CD4-positive, alpha-beta T cell (primary cell): ENCODE measurements around the gene MICAL2. TPM values are rescaled to one million over a fixed set of nuclear protein-coding genes. Genes with fewer than 3 reads are reported as not detected.
A peak's percentile ranks its signal among the peaks of the same experiment; 100 is the strongest.

ENCODE experiments used
- ATAC-seq: fragments of 200-7000 bp; cut with Tn5 transposase; one replicate; pipeline ENCODE4 v1.10.0; 2022; ENCODE audit warnings: mild to moderate bottlenecking; ENCODE audit not compliant: poor library complexity
- CTCF ChIA-PET: fragments of 350-600 bp; sonication (Branson Sonifier 250); formaldehyde crosslinking; loops from one replicate; lab custom pipeline; 2021; ENCODE audit warnings: antibody characterized with exemption, inconsistent platforms; lab: Charles Lee
- POLR2A ChIA-PET: fragments of 350-600 bp; sonication (Branson Sonifier 250); formaldehyde crosslinking; loops from one replicate; lab custom pipeline; 2021; ENCODE audit warnings: antibody characterized with exemption, inconsistent platforms; lab: Charles Lee
- DNase-seq, 14 experiments: peaks; one replicate each; pipeline ENCODE4 v3.0.0-alpha.2; 2013 to 2020; ENCODE audit warnings: mixed read lengths in 2 of 14
- H3K27ac ChIP-seq, 2 donors: one replicate each; pipeline versions ENCODE4 v1.5.1 to v1.7.0; 2013; ENCODE audit warnings: low read length in 2 of 2, low read depth in 1 of 2, mild to moderate bottlenecking in 1 of 2
- H3K27me3 ChIP-seq, 2 experiments: 1 replicate in 1 of 2; 2 replicates in 1 of 2; pipeline versions ENCODE4 v1.6.1 to v1.7.0; 2013; ENCODE audit warnings: low read length in 2 of 2, control low read depth in 1 of 2, mild to moderate bottlenecking in 1 of 2, moderate library complexity in 1 of 2; ENCODE audit not compliant: insufficient read depth in 2 of 2, control insufficient read depth in 1 of 2
- H3K36me3 ChIP-seq: one replicate; pipeline ENCODE4 v1.6.1; 2013; ENCODE audit warnings: low read length, control low read depth; ENCODE audit not compliant: insufficient read depth
- H3K4me1 ChIP-seq: one replicate; pipeline ENCODE4 v1.6.1; 2013; ENCODE audit warnings: low read length, control low read depth; ENCODE audit not compliant: insufficient read depth
- H3K4me3 ChIP-seq: one replicate; pipeline ENCODE4 v1.5.1; 2013; ENCODE audit warnings: mild to moderate bottlenecking, low read length, moderate library complexity
- H3K9me3 ChIP-seq, 2 experiments: 1 replicate in 1 of 2; 2 replicates in 1 of 2; pipeline versions ENCODE4 v1.6.1 to v1.7.0; 2013; ENCODE audit warnings: low read length in 2 of 2, mild to moderate bottlenecking in 2 of 2, control low read depth in 1 of 2, moderate library complexity in 1 of 2; ENCODE audit not compliant: control insufficient read depth in 1 of 2, insufficient read depth in 1 of 2
- H3K27ac Mint-ChIP-seq: one replicate; pipeline ENCODE4 v1.8.0; 2020; ENCODE audit warnings: mixed read lengths
- H3K27me3 Mint-ChIP-seq: one replicate; pipeline ENCODE4 v1.8.0; 2021; ENCODE audit warnings: mixed read lengths
- H3K36me3 Mint-ChIP-seq: one replicate; pipeline ENCODE4 v1.8.0; 2021; ENCODE audit warnings: low read depth, mixed read lengths
- H3K4me1 Mint-ChIP-seq: one replicate; pipeline ENCODE4 v1.8.0; 2021; ENCODE audit warnings: low read depth, mixed read lengths
- H3K4me3 Mint-ChIP-seq: one replicate; pipeline ENCODE4 v1.8.0; 2020; ENCODE audit warnings: mild to moderate bottlenecking, mixed read lengths
- H3K9me3 Mint-ChIP-seq: one replicate; pipeline ENCODE4 v1.8.0; 2020; ENCODE audit warnings: mixed read lengths
- CTCF ChIP-seq: fragments of 200-600 bp; IDR thresholded peaks from one replicate; pipeline ENCODE4 v1.8.0; 2022; ENCODE audit warnings: antibody characterized with exemption, mild to moderate bottlenecking
- intact Hi-C, 2 experiments: fragments of 100-400 bp; cut with DNase I in 1 of 2; cut with micrococcal nuclease in 1 of 2; formaldehyde crosslinking; loops; one replicate each; pipeline versions ENCODE4 v1.15.1 to v1.9.0; 2023 to 2025; cut with DNase I, micrococcal nuclease
- total RNA-seq, 174 experiments: library from RNA in 2 of 174; stranded (reverse) in 2 of 174; gene quantifications; one replicate each; pipeline ENCODE4 v1.2.3 and lab custom pipeline; 2021 to 2026

Gene MICAL2
- total RNA-seq, 2 experiments from 2014 or later, result 12.8 to 14.1 TPM

DNA sequence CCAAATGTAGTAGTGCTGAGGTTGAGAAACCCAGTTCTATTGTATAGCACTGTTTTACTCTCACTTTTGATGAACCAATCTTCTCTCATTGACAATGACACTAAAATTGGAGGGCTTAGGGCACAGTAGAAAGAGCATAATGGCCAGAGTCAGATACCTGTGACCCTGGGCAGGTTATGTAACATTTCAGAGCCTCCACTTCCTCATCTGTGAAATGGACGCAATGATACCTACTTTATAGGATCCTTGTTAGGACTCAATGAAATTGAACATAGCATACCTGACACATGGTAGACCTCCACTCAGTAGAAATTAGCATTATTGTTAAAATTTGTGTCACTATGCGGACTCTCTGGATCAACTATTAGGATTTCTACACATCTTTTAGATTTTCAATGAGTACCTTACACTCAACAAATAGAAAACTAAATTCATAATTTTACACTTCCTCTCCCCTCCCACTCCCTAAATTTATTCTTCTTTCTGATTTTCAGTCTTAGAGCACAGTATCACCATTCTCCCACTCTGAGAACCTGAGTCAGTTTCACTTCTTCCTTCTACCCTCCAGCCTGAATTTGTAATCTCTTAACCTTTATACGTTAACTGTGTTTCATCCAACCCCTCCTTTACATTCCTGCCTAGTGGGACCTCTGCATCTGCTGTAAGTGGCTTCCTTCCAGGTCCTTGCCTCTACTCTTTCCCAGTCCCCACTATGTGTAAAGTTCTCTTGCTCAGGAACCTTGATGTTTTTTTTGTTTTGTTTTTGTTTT lies 78.3 kb downstream of the MICAL2 start:
- peak overlapping the region; percentile 36 for H3K4me3 Mint-ChIP-seq
- CTCF ChIA-PET, result interaction anchor here (0.9 to 1.5 kb wide), 2 partner anchors 11 to 31 kb away, joined by 3 to 8 read pairs; no protein-coding TSS in a partner anchor

GRCh38 chr11:12189543-12190235 lies 79.3 kb downstream of the MICAL2 start:
- Mint-ChIP-seq H3K27me3 (no peaks in the 10 kb centered on the region), H3K36me3 (no peaks in the 10 kb centered on the region), H3K9me3 (no peaks in the 10 kb centered on the region), H3K4me3 (peak overlapping the region; percentile 66), H3K27ac (peak overlapping the region; percentile 73), H3K4me1 (peaks cover 50% of the 10 kb centered on the region)
- H3K4me1 ChIP-seq, result peaks cover 31% of the 10 kb centered on the region
- H3K4me3 ChIP-seq, result peak overlapping the region; percentile 32
- DNase-seq (peak; percentile 25 to 77 (median 40)), ATAC-seq (peak; percentile 53)
- POLR2A ChIA-PET, result interaction anchor here (0.7 to 2.2 kb wide), 6 partner anchors 8 to 78 kb away, joined by 3 to 14 read pairs (median 4); no protein-coding TSS in a partner anchor
- no peak for TF ChIP-seq CTCF
- intact Hi-C loops, result loop anchor here in 1 of 2 experiments (5.0 kb wide), 2 partner anchors 38 to 47 kb away; no protein-coding TSS in a partner anchor
- peak overlapping the region in 1 of 2 donors; percentile 14 for H3K27ac ChIP-seq
- no peaks in the 10 kb centered on the region for H3K27me3 ChIP-seq
- CTCF ChIA-PET, result interaction anchor here (0.9 to 1.5 kb wide), 2 partner anchors 10 to 30 kb away, joined by 3 to 8 read pairs; no protein-coding TSS in a partner anchor
- no peaks in the 10 kb centered on the region for H3K9me3 ChIP-seq
- no peaks in the 10 kb centered on the region for H3K36me3 ChIP-seq

More for the DNA sequence above, 78.3 kb downstream of the MICAL2 start:
- H3K27me3 ChIP-seq, result no peaks in the 10 kb centered on the region
- TF ChIP-seq CTCF, result no peak
- Mint-ChIP-seq H3K27me3 (no peaks in the 10 kb centered on the region), H3K9me3 (no peaks in the 10 kb centered on the region), H3K4me1 (peaks cover 42% of the 10 kb centered on the region), H3K27ac (peak overlapping the region; percentile 73), H3K36me3 (no peaks in the 10 kb centered on the region)
- no peaks in the 10 kb centered on the region for H3K36me3 ChIP-seq
- no peaks in the 10 kb centered on the region for H3K9me3 ChIP-seq
- H3K4me1 ChIP-seq, result peaks cover 29% of the 10 kb centered on the region
- intact Hi-C loops, result no loop called here
- DNase-seq (no peak), ATAC-seq (no peak)
- no peak overlapping the region for H3K4me3 ChIP-seq
- H3K27ac ChIP-seq, result no peak overlapping the region
- POLR2A ChIA-PET, result interaction anchor here (0.7 to 2.2 kb wide), 6 partner anchors 7 to 77 kb away, joined by 3 to 14 read pairs (median 4); no protein-coding TSS in a partner anchor

DNA sequence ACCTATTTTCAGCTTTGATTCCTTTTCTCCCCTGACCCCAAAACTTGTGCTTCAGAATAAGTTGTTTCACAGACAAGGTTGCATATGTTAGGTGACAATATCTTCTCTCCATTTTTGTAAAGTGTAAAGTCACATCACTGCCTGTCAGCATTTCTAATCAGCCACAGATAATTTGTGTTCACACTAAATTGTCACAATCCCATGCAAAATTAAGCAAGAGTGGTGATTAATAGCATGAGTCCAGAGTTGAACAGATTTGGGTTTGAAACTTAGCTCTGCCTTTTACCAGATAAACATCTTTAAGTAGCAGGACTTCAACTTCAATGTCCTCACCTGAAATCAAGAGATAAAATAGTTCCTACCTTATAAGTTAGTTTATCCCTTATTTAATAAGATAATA lies 80.1 kb downstream of the MICAL2 start:
- no peaks in the 10 kb centered on the region for H3K9me3 ChIP-seq
- no peak overlapping the region for H3K4me3 ChIP-seq
- DNase-seq (no peak), ATAC-seq (no peak)
- no peaks in the 10 kb centered on the region for H3K36me3 ChIP-seq
- H3K27me3 ChIP-seq, result no peaks in the 10 kb centered on the region
- Mint-ChIP-seq H3K27me3 (no peaks in the 10 kb centered on the region), H3K27ac (peak overlapping the region; percentile 73), H3K36me3 (no peaks in the 10 kb centered on the region), H3K4me3 (peak overlapping the region; percentile 66), H3K9me3 (no peaks in the 10 kb centered on the region), H3K4me1 (peaks cover 58% of the 10 kb centered on the region)
- ChIA-PET POLR2A (interaction anchor here (2.2 kb wide), 1 partner anchor 8 kb away, joined by 13 read pairs; no protein-coding TSS in a partner anchor), CTCF (interaction anchor here (1.5 kb wide), 1 partner anchor 9 kb away, joined by 8 read pairs; no protein-coding TSS in a partner anchor)
- intact Hi-C loops, result loop anchor here in 1 of 2 experiments (5.0 kb wide), 2 partner anchors 37 to 48 kb away; no protein-coding TSS in a partner anchor
- no peak overlapping the region for H3K27ac ChIP-seq
- peaks cover 36% of the 10 kb centered on the region for H3K4me1 ChIP-seq
- no peak for TF ChIP-seq CTCF
